HG02763 (cell line): ENCODE measurements around the gene DOCK7.
A peak's percentile ranks its signal among the peaks of the same experiment; 100 is the strongest.
"Not testable (repeated sequence)": the region's sequence is repeated elsewhere in the genome, so short reads cannot be mapped to it uniquely, and the experiment has no call there.

Experiments
- ATAC-seq: cut with Tn5 transposase; IDR thresholded peaks from one replicate; pipeline ENCODE4 v1.9.1; 2021; ENCODE audit warnings: mild to moderate bottlenecking, moderate library complexity; ENCODE audit not compliant: unreplicated experiment

Gene DOCK7, protein sequence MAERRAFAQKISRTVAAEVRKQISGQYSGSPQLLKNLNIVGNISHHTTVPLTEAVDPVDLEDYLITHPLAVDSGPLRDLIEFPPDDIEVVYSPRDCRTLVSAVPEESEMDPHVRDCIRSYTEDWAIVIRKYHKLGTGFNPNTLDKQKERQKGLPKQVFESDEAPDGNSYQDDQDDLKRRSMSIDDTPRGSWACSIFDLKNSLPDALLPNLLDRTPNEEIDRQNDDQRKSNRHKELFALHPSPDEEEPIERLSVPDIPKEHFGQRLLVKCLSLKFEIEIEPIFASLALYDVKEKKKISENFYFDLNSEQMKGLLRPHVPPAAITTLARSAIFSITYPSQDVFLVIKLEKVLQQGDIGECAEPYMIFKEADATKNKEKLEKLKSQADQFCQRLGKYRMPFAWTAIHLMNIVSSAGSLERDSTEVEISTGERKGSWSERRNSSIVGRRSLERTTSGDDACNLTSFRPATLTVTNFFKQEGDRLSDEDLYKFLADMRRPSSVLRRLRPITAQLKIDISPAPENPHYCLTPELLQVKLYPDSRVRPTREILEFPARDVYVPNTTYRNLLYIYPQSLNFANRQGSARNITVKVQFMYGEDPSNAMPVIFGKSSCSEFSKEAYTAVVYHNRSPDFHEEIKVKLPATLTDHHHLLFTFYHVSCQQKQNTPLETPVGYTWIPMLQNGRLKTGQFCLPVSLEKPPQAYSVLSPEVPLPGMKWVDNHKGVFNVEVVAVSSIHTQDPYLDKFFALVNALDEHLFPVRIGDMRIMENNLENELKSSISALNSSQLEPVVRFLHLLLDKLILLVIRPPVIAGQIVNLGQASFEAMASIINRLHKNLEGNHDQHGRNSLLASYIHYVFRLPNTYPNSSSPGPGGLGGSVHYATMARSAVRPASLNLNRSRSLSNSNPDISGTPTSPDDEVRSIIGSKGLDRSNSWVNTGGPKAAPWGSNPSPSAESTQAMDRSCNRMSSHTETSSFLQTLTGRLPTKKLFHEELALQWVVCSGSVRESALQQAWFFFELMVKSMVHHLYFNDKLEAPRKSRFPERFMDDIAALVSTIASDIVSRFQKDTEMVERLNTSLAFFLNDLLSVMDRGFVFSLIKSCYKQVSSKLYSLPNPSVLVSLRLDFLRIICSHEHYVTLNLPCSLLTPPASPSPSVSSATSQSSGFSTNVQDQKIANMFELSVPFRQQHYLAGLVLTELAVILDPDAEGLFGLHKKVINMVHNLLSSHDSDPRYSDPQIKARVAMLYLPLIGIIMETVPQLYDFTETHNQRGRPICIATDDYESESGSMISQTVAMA (N-terminal part only)

DNA sequence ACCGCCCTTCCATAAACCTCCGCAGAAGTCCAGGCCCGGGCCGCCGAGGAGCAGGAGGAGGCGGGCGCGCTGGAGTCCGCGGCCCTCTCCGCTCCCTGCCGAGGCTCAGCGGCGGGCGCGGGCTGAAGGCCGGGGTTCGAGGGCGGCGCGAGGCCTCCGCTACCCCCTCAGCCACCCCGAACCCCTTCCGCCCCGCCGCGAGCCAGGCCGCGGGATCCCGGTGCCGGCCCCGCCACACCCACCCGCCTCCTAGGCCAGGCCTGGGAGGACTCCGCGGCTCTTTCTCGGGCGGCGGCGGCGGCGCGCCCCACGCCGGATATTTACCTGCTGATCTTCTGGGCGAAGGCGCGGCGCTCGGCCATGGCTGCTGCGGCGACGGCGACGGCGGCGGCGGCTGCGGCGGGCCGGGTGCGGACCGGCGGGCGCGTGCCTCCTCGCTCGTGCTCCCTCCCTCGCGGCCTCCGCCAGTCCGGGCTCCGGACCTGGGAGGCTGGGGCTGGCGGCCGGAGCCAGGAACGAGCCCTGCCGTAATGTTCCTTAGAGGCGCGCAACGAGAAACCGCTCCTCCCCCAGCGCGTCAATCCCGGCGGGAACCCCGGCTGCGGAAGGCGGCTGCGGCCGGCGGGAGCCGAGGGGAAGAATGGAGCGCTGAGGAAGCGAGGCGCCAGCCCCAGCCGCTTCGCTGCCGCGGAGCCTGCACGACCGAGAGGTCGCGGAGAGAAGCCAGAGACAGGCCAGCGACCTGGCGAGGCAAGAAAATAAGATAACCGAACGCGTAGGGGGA is at the start of gene DOCK7:
TSS of gene DOCK7 (minus strand) at position 484 of the 784 bp plus-strand sequence. CDS start at position 362, 122 bp downstream.
- peak; percentile 65 for ATAC-seq

DNA sequence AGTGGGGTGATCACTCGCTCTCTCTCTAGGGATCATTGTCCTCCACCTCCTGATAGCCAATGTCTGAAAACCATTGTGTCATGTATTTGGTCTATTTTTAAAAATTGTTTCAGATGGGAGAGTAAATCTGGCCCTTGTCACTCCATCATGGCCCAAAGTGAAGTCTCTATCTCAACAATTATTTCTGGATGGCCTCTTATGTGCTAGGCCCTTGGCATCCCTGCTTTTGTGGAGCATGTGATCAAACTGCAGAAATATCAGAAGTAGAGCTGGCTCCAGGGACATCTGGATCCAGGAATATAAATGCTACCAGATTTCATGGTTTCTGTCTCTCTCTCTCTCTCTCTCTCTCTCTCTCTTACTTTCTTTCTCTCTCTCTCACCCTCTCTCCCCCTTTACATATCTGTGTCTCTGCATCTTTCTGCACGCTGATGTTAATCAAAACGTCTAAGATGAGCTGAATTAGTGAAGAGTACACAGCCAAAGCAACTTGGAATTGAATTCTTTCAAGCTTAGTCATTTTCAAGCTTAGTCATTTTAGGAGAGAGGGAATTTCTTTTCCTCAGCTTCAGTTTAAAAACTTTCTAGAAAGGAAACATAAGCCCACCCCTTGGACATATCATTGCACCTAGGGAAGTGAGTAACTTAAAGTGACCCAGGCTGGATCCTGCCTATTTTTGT is 47.4 kb upstream of the DOCK7 start:
- no peak for ATAC-seq

DNA sequence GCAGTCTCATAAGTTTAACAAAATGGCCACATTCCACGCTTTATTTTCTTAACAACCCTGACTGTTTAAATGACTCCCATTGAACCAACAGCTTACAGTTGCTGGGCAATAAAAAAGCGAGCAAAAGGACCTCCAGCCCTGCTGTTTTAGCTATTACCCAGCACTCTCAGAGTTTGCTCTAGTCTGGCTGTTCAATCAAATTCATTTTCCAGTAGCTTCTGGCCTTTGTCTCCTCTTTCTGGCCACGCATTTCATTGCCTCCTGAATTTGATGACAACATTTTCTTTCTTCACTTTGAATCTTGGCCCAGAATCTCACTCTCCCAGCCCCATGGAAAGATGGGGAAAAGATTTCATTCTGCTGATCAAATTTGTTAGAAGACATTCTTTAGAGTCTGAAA is 44.1 kb upstream of the DOCK7 start:
- ATAC-seq: no peak

DNA sequence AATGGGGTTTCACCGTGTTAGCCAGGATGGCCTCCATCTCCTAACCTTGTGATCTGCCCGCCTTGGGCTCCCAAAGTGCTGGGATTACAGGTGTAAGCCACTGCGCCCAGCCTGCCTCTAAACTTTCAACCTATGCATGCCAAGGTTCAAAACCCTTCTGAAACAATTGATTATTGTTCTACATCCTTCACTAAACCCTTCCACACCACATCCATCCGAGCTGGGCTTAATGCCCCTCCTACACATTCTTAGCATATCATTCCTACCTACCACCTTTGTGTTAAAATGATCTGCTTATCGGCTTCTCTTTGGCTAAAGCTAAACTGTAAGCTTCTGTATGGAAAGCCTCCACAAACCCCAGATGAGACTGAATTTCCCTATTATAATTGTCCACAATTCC is 40.8 kb upstream of the DOCK7 start:
- ATAC-seq: no peak

DNA sequence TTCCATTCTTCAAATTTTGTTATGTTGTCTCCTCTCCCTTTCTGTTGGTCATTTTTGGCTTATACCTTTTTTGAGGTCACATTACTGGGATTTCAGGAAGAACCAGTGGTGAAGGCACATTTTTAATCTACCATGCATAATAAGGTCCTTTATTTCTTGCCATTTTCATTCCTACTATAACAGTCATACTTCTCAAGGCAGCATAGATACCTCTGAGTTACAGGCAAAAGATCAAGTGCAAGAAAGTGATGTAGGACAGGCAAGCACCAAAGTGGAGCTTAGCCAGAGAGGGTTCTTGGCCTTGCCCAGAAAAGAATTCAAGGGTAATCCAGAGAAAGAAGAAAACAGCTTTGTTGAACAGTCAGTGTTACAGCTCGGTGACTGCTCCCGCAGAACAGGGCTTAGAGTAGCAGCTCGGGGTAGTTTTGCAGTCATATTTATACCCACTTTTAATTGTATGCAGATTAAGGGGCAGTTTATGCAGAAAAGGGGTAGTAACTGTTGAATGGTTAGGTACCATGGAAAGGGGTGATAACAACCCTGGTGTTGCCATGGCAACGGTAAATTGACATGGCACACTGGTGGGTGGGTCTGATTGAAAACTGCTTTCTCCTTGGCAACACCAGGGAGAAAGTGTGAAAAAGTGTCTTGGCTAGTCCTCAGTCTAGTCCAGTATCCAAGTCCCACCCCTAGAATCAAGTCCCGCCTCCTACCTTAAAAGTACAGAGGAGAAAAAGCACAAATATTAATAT is 39.6 kb upstream of the DOCK7 start:
- no peak for ATAC-seq

DNA sequence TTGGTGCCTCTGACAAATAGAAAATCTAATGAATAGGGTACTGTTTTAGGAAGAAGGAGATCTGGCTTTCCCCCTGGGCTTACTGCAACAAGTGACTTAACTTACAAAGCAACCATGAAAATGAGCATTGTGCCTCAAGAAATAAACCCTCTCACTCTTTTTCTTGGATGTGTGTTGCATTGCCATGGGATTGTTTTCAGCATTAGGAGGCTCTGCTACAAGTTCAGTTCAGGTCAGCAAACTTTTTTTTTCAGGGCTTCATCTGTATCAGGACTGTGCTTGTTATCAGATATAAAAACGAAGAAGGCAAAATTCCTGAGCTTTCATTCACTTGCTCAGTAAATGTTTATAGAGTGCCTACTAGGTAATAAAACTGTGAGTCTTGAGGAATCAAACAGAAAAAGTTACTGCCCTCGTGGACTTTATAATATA is 37.8 kb upstream of the DOCK7 start:
- ATAC-seq: no peak

DNA sequence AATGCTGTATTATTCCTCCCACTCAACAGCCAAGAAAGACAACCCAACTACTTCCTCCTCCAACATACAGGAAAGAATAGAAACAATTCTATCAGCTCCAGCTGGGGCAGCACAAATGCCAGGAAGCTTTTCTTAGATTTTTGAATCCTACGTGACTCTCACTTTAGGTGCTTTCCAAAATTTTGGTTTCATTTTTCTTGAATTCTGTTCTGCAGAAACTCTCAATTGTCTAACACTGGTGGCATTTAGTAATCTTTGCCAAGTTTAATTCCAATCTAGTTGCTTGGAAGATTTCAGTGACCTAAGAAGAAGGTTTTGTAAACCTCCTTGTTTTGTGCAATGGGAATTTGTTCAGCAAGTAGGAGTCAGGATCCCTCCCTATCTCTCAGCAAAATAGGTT is 37.1 kb upstream of the DOCK7 start:
- no peak for ATAC-seq

DNA sequence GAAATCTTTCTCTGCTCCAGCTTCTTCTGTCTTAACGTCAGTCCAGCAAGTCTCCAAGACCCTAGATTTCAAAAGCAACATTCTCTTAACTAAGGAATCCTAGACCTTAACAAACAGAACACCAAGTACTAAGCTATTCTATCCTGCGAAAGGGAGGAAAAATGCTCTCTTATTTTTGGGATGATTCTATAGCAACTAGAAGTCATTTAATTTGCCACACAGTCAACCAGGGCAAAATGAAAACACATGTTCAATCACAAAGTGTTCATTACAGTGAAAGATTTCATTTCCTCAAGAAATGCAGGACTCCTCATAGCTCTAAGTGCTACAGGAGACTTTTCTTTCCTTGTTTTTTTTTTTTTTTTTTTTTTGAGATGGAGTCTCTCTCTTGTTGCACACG is 36.2 kb upstream of the DOCK7 start:
- ATAC-seq: no peak

DNA sequence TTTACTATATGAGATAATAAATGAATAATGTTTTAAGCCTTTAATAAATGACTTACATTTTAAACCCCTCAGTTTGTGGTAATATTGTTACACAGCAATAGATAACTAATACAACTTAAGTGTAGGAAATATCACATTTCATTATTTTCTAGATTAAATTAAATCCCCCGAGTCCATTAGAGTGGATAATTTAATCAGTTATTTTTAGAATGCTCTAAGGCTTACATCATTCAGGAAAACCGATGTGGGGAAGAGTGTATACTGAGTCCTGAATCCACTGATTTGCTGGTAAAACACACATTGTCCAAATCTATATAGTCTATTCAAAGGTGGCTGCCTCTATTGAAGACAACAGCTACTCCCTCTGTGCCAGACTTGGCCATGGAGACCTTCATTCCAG is 35.7 kb upstream of the DOCK7 start:
- no peak for ATAC-seq

DNA sequence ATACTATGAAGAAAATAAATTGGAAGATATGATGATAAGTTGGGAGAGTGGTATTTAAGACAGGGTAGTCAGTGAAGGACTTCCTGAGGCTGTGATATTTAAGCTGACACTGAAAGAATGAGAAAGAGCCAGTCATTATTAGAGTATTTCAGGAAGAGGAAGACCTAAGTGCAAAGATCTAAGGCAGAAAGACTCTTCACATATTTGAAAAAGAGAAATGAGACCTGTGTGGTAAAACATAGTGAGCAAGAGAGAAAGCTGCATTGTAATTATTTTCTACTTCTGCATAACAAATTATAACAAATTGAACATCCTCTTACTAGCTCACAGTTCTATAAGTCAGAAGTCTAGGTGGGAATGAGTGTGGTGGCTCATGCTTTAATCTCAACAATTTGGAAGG is 34.6 kb upstream of the DOCK7 start:
- ATAC-seq: no peak

DNA sequence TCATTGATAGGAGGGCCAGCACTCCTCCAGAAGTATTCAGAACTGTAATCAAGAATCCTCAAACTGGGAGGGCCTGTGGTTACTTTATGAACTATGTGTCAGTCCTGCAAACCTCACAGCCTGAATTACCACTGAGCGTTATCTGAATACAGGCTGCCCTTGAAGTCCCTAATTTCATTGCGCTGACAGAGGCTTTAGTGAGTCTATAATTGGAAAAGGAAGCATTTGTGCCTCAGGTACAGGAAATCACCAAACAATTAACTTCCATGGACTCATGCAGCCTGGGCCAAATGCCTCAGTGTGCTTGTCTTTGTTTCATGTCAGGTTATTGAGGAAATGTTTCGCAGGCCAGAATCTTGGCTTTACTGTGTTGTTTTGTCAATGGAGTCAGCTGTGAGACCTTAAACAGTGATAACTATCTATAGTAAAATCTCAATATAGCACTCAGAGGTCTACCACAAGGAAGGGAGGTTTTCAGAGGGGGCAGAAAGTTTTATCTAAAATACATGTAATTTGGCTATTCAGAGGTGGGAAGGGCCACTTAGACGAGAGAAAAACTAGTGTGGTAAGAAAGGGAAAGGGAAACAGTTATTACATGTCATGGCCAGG is 32.9 kb upstream of the DOCK7 start:
- ATAC-seq: no peak

DNA sequence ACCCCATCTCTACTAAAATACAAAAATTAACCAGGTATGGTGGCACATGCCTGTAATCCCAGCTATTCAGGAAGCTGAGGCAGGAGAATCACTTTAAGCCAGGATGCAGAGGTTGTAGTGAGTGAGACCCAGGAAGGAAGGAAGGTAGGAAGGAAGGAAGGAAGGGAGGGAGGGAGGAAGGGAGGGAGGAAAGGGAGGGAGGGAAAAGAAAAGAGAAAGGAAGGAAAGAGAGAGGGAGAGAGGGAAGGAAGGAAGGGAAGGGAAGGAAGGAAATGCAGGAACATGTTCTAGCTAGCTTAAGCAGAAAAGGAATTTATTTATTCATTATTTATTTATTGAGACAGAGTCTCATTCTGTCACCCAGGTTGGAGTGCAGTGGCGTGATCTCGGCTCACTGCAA is 30.2 kb upstream of the DOCK7 start:
- ATAC-seq: not testable (repeated sequence)

DNA sequence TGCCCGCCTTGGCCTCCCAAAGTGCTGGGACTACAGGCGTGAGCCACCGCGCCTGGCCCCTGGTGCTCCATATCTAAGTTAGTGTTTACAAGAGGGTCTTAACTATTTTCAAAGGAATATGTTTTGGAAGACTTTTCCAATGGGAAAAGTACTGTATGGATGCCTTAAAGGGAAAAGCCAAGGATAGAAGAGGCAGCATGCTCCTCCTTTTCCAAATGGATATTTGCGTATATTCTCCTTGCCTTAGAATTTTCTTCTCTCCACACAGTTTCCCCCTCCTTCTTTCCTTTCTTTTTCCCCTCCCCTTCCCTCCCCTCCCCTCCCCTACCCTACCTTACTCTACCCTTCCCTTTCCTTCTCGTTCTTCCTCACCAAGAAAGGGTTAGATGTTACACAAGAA is 29.3 kb upstream of the DOCK7 start:
- no peak for ATAC-seq

DNA sequence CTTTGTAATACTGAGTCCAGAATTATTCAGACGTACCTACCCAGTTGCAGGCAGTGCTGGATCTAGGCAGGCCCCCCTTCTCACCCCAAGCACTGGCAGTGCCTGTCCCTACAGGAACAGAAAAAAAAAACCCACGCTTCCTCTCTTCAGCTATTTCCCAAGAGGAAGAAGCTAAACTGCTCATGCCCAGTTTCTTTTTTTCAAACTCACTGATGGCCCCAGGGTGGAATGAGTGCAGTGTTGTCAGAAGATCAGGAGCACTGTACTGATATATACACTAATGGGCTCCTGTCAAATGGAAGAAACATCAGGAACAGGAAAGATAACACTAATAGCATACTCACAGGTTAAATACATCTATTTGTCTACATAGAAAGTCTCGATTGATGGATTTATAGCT is 28.2 kb upstream of the DOCK7 start:
- no peak for ATAC-seq

DNA sequence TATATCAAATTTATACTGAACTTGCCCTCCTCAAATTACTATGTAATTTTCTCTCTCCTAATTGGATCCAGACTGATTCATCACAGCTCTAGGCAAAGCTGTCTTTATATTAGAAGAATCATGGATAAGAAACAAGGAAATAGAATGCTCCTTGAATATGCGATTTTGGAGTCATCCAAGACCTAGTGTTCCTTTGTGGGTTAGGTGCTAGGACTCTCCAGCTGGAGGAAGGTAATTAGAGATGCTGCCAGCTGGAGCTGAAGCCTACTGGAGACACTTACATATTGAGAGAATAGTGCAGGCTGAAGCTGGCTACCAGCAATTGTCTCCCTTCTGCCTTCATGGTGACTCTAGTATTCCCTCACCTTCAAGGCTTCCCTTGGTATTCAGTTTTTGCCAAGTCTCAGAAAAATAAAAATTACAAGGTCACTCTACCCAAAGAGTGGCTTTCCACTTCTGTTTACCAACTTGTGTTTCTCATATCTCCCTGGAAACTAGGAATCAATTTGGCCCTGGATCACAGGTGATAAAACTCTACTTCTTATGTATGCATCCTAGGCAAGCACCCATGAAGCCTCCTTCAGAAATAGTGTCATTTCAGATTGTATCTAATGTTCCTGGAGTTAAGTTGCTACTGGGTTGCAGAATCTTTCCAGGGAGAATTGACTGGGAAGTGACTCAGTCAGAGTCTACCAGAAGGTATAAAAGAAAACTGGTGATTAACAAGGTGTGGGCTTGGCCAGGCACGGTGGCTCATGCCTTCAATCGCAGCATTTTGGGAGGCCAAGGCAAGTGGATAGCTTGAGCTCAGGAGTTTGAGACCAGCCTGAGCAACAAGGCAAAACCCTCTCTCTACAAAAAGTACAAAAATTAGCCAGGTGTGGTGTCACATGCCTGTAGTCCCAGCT is 24.4 kb upstream of the DOCK7 start:
- no peak for ATAC-seq

DNA sequence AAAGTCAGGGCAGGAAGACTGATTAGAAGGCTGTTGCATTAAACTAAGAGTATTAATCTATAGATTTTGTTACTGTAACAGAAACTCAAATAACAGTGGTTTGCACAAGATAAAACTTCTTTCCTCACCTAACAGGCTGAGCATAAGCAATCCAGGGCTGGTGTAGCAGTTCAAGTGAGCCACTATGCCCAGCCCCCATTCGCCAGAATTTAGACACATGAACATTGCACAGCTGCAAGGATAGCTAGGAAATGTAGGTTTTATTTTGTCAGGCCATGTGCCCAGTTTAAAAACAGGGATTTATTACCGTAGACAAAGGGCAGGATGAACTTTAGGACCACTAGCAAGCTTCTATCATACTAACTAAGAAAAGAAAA is 19.5 kb upstream of the DOCK7 start:
- no peak for ATAC-seq

DNA sequence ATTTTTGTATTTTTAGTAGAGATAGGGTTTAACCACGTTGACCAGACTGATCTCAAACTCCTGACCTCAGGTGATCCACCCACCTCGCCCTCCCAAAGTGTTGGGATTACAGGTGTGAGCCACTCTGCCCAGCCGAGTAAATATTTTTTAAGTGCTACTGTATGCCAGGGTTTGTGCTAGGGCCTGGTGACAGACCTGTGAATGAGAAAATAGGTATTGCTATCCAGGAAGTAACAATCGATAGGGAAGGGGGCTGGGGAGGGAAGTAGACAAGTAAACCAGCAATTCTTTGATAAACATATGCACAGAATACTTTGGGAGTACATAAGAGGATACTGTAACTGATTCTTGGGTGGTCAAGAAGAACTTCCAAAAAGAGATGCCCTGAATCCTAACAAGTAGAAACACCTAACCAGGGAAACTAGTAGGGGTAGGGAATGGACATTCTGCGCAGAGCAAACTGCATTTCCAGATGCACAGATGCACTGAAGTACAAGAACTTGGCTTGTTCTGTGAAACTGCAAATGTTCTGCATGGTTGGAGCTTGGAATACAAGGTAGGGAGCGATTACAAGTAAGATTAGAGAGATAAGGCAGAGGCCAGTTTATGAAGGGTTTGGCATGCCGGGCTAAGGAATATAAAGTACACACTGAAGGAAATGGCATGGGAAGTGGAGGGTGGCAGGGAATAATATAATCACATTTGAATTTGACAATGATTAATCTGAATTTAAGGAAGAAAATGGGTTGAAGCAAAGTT is 19.0 kb upstream of the DOCK7 start:
- no peak for ATAC-seq
